ENCODE results near the gene TRDN.

TRDN gene

DNA sequence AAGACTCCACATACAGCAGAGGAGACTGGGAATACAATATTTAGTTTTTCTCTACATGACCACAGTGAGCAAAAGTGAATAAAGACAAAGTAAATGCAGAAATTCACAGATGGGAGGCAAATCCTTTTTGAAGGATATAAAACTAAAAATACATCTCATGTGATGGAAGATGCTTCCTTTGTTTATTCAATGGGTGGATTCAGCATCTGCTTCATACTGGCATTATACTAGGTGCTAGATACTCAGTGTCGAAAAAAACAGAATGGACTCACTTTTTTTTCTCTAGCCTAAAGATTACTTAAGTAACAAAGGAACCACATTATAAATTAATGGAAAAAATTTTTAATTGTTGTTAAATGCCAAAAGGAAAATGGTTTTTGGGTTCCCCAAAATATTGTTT lies 216.2 kb downstream of the TRDN start:
- H3K4me3 ChIP-seq (ENCODE audit: low read depth, low read length): no peak overlapping the region
- TF ChIP-seq, protein P1, sequence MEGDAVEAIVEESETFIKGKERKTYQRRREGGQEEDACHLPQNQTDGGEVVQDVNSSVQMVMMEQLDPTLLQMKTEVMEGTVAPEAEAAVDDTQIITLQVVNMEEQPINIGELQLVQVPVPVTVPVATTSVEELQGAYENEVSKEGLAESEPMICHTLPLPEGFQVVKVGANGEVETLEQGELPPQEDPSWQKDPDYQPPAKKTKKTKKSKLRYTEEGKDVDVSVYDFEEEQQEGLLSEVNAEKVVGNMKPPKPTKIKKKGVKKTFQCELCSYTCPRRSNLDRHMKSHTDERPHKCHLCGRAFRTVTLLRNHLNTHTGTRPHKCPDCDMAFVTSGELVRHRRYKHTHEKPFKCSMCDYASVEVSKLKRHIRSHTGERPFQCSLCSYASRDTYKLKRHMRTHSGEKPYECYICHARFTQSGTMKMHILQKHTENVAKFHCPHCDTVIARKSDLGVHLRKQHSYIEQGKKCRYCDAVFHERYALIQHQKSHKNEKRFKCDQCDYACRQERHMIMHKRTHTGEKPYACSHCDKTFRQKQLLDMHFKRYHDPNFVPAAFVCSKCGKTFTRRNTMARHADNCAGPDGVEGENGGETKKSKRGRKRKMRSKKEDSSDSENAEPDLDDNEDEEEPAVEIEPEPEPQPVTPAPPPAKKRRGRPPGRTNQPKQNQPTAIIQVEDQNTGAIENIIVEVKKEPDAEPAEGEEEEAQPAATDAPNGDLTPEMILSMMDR (IDR thresholded peaks at IDR 0.05; ENCODE audit: insufficient read depth, low read depth, low read length, missing control alignments): no peak
- DNase-seq (ENCODE audit: low read depth): no peak

DNA sequence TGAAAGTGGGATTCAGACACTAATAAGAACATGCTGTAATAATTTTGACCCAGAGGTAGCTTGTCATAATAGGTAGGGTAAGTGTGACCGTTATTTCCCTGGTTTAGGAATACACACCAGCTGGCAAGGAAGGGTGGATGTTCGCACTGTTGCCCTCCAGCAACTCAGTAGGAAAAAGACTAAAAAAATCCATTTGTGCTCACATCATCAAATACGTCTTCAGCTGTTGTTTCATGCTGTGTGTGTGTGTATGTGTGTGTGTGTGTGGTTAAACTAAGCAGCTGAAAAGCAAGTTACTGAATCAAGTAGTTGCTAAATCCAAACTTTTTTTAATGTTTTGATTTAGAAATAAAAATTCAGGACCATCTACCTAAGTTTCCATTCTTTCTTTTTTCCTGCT lies 218.7 kb downstream of the TRDN start:
- DNase-seq (ENCODE audit: low read depth): no peak
- TF ChIP-seq, protein P1 (IDR thresholded peaks at IDR 0.05; ENCODE audit: insufficient read depth, low read depth, low read length, missing control alignments): no peak
- no peak overlapping the region for H3K4me3 ChIP-seq (ENCODE audit: low read depth, low read length)

DNA sequence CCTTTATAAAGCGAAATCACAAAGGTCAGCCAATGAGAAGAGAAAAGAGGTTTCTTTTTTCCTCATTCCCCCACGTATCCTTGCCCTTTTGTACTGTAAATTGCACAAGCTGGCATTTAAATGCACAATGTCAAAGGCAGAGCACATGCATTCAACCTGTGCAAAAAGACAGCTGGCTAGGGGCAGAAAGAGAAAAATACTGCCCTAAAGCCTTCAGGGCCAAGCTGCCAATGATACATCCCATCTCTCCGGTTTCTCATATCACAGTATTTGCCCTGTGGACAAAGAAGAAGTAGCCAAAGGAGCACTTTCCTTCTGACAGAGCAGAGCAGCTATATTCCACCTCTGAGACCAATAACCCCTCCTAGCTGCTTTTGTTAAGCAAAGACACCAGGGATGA lies 219.2 kb downstream of the TRDN start:
- DNase-seq (ENCODE audit: low read depth): no peak
- H3K4me3 ChIP-seq (ENCODE audit: low read depth, low read length): no peak overlapping the region
- TF ChIP-seq, protein P1 (IDR thresholded peaks at IDR 0.05; ENCODE audit: insufficient read depth, low read depth, low read length, missing control alignments): no peak

DNA sequence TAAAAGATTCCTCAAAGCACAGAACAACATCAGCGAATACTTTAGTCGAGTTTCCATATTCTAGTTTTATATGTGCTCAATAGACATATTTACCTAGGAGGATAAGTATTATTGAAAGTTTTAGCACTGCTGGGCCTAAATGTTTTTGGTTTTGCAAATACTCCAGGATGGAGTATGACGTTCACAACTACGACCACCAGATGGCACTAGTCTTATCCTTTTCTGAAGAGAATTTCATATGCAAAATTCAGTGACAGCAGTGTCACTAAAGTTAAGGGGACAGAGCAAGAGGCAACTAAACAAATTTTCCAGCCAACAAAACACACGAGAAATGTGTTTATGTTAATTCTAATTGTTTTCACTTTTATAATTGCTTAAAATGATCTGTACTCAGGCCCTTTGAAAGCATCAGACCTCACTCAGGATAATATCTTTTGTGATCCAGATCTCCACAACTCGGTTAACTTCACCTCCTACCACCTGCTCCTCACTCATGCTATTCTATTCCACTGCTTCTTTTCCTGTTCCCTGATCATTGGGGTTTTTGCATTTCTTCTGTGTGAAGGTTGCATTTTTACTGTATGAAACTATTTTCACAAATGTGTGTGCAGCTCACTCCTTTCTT lies 220.8 kb downstream of the TRDN start:
- TF ChIP-seq, protein P1 (IDR thresholded peaks at IDR 0.05; ENCODE audit: insufficient read depth, low read depth, low read length, missing control alignments): peak; percentile 69
- DNase-seq (ENCODE audit: low read depth): peak; percentile 74
- H3K4me3 ChIP-seq (ENCODE audit: low read depth, low read length): no peak overlapping the region

DNA sequence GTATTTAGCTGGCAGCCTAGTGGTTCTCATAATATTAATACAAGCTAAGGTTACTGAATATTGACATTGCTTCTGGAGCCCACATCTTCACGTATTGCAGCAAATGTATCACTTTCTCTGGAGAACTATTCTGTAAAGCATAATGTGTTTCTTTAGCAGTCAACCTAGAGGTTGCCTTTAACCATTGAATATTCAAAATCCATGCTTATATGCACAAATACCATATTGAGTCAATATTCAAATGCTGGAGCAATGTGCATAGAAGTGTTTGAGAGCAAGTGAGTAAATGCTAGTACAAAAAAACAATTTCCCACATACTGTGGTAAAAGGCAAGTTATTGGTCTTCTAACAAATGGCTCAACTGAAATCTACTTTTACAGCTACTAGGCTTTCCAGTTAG lies 231.8 kb downstream of the TRDN start:
- TF ChIP-seq, protein P1 (IDR thresholded peaks at IDR 0.05; ENCODE audit: insufficient read depth, low read depth, low read length, missing control alignments): no peak
- DNase-seq (ENCODE audit: low read depth): no peak

DNA sequence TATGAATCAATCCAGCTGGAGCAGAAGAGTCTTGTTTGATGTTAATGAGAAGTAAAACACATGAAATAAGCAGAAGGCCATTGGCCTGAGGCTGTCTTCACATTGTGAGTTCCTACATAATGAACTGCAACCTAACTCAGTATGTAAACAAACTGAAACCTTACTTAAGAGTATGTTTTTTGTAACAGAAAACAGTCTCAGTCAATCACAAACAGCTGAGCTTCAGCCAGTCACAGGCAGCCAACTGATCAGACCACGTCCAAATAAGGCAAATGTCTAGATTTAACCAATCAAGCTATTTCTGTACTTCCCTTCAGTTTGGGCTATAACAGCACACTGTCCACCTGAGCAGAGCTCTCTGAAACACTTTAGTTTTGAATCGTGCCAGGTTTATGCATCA lies 234.7 kb downstream of the TRDN start:
- DNase-seq (ENCODE audit: low read depth): peak; percentile 43
- H3K4me3 ChIP-seq (ENCODE audit: low read depth, low read length): no peak overlapping the region
- TF ChIP-seq, protein P1 (IDR thresholded peaks at IDR 0.05; ENCODE audit: insufficient read depth, low read depth, low read length, missing control alignments): no peak

More for the DNA sequence above, 231.8 kb downstream of the TRDN start:
- H3K4me3 ChIP-seq (ENCODE audit: low read depth, low read length): no peak overlapping the region

DNA sequence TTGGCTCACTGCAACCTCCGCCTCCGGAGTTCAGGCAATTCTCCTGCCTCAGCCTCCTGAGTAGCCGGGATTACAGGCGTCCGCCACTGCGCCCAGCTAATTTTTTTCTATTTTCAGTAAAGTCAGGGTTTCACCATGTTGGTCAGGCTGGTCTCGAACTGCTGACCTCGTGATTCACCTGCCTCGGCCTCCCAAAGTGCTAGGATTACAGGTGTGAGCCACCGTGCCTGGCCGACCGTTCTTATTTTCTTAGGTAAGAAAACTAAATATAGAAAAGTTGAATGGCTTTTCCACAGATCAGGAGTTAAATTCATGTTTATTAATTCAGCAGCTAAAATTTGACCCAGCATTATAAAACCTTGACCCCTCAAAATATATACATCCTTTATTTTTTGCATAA lies 238.7 kb downstream of the TRDN start:
- H3K4me3 ChIP-seq (ENCODE audit: low read depth, low read length): no peak overlapping the region
- no peak for DNase-seq (ENCODE audit: low read depth)
- TF ChIP-seq, protein P1 (IDR thresholded peaks at IDR 0.05; ENCODE audit: insufficient read depth, low read depth, low read length, missing control alignments): no peak
